A549 (cell line): ENCODE results near the gene TBX2. TPM values are rescaled to one million over a fixed set of nuclear protein-coding genes. Genes with fewer than 3 reads are reported as not detected.

ENCODE experiments used
- ATAC-seq, 2 experiments: fragments of 200-7000 bp in 1 of 2; fragments of >200 bp in 1 of 2; cut with Nextera tagmentation in 1 of 2; cut with Tn5 transposase in 1 of 2; 3 replicates each; pipeline versions ENCODE4 v1.8.0 to v1.9.1; 2018 to 2020; ENCODE audit warnings: mild to moderate bottlenecking in 1 of 2, moderate library complexity in 1 of 2
- CTCF ChIA-PET: fragments of 300-600 bp; sonication (Branson Sonifier 250); formaldehyde crosslinking; extraction: SDS; loops from one replicate; lab custom pipeline; 2021; ENCODE audit warnings: antibody characterized with exemption, inconsistent platforms; lab: Yijun Ruan, JAX
- POLR2A ChIA-PET: fragments of 350-600 bp; formaldehyde crosslinking; extraction: SDS; loops from one replicate; lab custom pipeline; 2021; ENCODE audit warnings: antibody characterized with exemption, inconsistent platforms; lab: Yijun Ruan, JAX
- DNase-seq, 2 experiments: peaks; one replicate each; pipeline versions ENCODE4 v3.0.0 to v3.0.0-alpha.2; 2011 to 2016; ENCODE audit warnings: low read depth in 1 of 2, low spot score in 1 of 2
- FAIRE-seq: peaks from 2 replicates; lab custom pipeline; 2011; peaks lifted over from hg19 to GRCh38; lab: Jason Lieb, UNC
- H3K27ac ChIP-seq, 2 experiments: fragments of >200 bp; sonication (Bioruptor Twin); formaldehyde crosslinking; 3 replicates each; pipeline ENCODE4 v1.5.1; 2016 to 2017
- H3K4me1 ChIP-seq: fragments of >200 bp; sonication (Bioruptor Twin); formaldehyde crosslinking; 3 replicates; pipeline ENCODE4 v1.6.1; 2016
- H3K4me2 ChIP-seq: fragments of >200 bp; sonication (Bioruptor Twin); formaldehyde crosslinking; 3 replicates; pipeline ENCODE4 v1.6.1; 2016
- H3K4me3 ChIP-seq: fragments of >200 bp; sonication (Bioruptor Twin); formaldehyde crosslinking; 3 replicates; pipeline ENCODE4 v1.5.1; 2016
- H3K9me3 ChIP-seq: fragments of >200 bp; sonication (Bioruptor Twin); formaldehyde crosslinking; 3 replicates; pipeline ENCODE4 v1.6.1; 2016
- BHLHE40 ChIP-seq: IDR thresholded peaks from 2 replicates; pipeline ENCODE4 v1.6.1; 2012; ENCODE audit warnings: low read depth, low read length, inconsistent platforms
- CEBPB ChIP-seq, 2 experiments: fragments of >200 bp in 1 of 2; sonication (Bioruptor Twin) in 1 of 2; formaldehyde crosslinking in 1 of 2; IDR thresholded peaks; 2 replicates each; pipeline ENCODE4 v1.6.1; 2012 to 2016
- CHD4 ChIP-seq: fragments of 200-600 bp; sonication (generic); IDR thresholded peaks from 2 replicates; pipeline ENCODE4 v1.6.1; 2016; ENCODE audit warnings: antibody characterized with exemption, mild to moderate bottlenecking, borderline replicate concordance
- EP300 ChIP-seq, 2 experiments: fragments of >200 bp; sonication (Bioruptor Twin); formaldehyde crosslinking; IDR thresholded peaks; 2 replicates in 1 of 2; 3 replicates in 1 of 2; pipeline ENCODE4 v1.6.1; 2016 to 2017
- ESRRA ChIP-seq: fragments of 150-350 bp; IDR thresholded peaks from 2 replicates; pipeline ENCODE4 v1.6.1; 2014; ENCODE audit warnings: mild to moderate bottlenecking, low read length, borderline replicate concordance
- FOXS1 ChIP-seq: fragments of 250-450 bp; sonication (Bioruptor Pico); IDR thresholded peaks from 2 replicates; pipeline ENCODE4 v1.5.0; 2020; ENCODE audit warnings: mild to moderate bottlenecking, moderate library complexity
- GATA3 ChIP-seq: IDR thresholded peaks from 2 replicates; pipeline ENCODE4 v1.6.1; 2012; ENCODE audit warnings: borderline replicate concordance
- HEYL ChIP-seq: fragments of 250-450 bp; sonication (Bioruptor Pico); IDR thresholded peaks from 2 replicates; pipeline ENCODE4 v1.8.0; 2021; ENCODE audit warnings: mild to moderate bottlenecking, moderate library complexity
- HOXB13 ChIP-seq: fragments of 250-450 bp; sonication (Bioruptor Pico); IDR thresholded peaks from 2 replicates; pipeline ENCODE4 v1.5.0; 2020; ENCODE audit warnings: low read depth, mild to moderate bottlenecking, moderate library complexity
- JUN ChIP-seq, 2 experiments: fragments of >200 bp; sonication (Bioruptor Twin); formaldehyde crosslinking; IDR thresholded peaks; 2 replicates in 1 of 2; 3 replicates in 1 of 2; pipeline ENCODE4 v1.6.1; 2016 to 2017
- JUNB ChIP-seq: fragments of >200 bp; sonication (Bioruptor Twin); formaldehyde crosslinking; IDR thresholded peaks from 2 replicates; pipeline ENCODE4 v1.6.1; 2016
- MAFK ChIP-seq: fragments of 450-650 bp; IDR thresholded peaks from 2 replicates; pipeline ENCODE4 v1.6.1; 2014; ENCODE audit not compliant: partially characterized antibody
- MAZ ChIP-seq: fragments of 150-350 bp; IDR thresholded peaks from 2 replicates; pipeline ENCODE4 v1.6.1; 2014; ENCODE audit warnings: antibody characterized with exemption, low read depth, low read length, borderline replicate concordance
- NPAS2 ChIP-seq: fragments of 250-450 bp; sonication (Bioruptor Pico); IDR thresholded peaks from 2 replicates; pipeline ENCODE4 v1.8.0; 2022; ENCODE audit warnings: mild to moderate bottlenecking, moderate library complexity, borderline replicate concordance
- POLR2A ChIP-seq: IDR thresholded peaks from 2 replicates; pipeline ENCODE4 v1.6.1; 2012; ENCODE audit warnings: mild to moderate bottlenecking, low read length
- POLR2AphosphoS2 ChIP-seq: conservative IDR thresholded peaks from 2 replicates; pipeline ENCODE4 v1.6.1; 2012; ENCODE audit warnings: low read length, improper control_type of control experiment, inconsistent platforms
- RAD21 ChIP-seq, 2 experiments: fragments of >200 bp in 1 of 2; sonication (Bioruptor Twin) in 1 of 2; formaldehyde crosslinking in 1 of 2; IDR thresholded peaks in 1 of 2; conservative IDR thresholded peaks in 1 of 2; 2 replicates in 1 of 2; 3 replicates in 1 of 2; pipeline ENCODE4 v1.6.1; 2012 to 2018; ENCODE audit warnings: inconsistent platforms in 1 of 2
- SREBF2 ChIP-seq: fragments of 450-650 bp; IDR thresholded peaks from 2 replicates; pipeline ENCODE4 v1.6.1; 2014; ENCODE audit warnings: mild to moderate bottlenecking, moderate library complexity
- ZFP36 ChIP-seq: fragments of 450-650 bp; IDR thresholded peaks from 2 replicates; pipeline ENCODE4 v1.6.1; 2014; ENCODE audit warnings: borderline replicate concordance; ENCODE audit not compliant: partially characterized antibody
- ZNF302 ChIP-seq: fragments of 250-450 bp; sonication (Bioruptor Pico); IDR thresholded peaks from 2 replicates; pipeline ENCODE4 v1.9.0; 2021; ENCODE audit warnings: inconsistent platforms, mild to moderate bottlenecking, moderate library complexity
- WGBS: methylation state at CpG from one replicate; pipeline ENCODE4 v1.1.6; 2017; ENCODE audit errors: missing lambda C conversion rate; 5-methylcytosine and 5-hydroxymethylcytosine counted together
- polyA plus RNA-seq, 4 experiments: library from polyadenylated mRNA; depleted of rRNA in 3 of 4; stranded (reverse); fragments of >200 nt; fragmentation: RNase III in 1 of 4; extraction: RNeasy Plus Mini Kit Qiagen cat#74134 plus additional on column Dnase treatment in 1 of 4; gene quantifications; 2 replicates in 3 of 4; 3 replicates in 1 of 4; pipeline ENCODE4 v1.2.3, GENCODE V29; 2011 to 2017
- TF ChIP-seq, protein P1 (sequence below): fragments of 450-650 bp; IDR thresholded peaks from 2 replicates; pipeline ENCODE4 v1.6.1; 2014; ENCODE audit warnings: antibody characterized with exemption
- TF ChIP-seq, protein P2 (sequence below): fragments of >200 bp; sonication (Bioruptor Twin); formaldehyde crosslinking; IDR thresholded peaks from 3 replicates; pipeline ENCODE4 v1.6.1; 2016
- TF ChIP-seq, protein P3 (sequence below): fragments of 150-350 bp; IDR thresholded peaks from 2 replicates; pipeline ENCODE4 v1.6.1; 2014; ENCODE audit warnings: low read depth, mild to moderate bottlenecking, low read length
- TF ChIP-seq, protein P4 (sequence below): fragments of >200 bp; sonication (Bioruptor Twin); formaldehyde crosslinking; IDR thresholded peaks from 3 replicates; pipeline ENCODE4 v1.5.1; 2016
- TF ChIP-seq, protein P5 (sequence below): IDR thresholded peaks from 2 replicates; pipeline ENCODE4 v1.6.1; 2012; ENCODE audit warnings: low read depth, borderline replicate concordance

TBX2 gene
- polyA plus RNA-seq, 2 of the 4 experiments (the other 2 are of a cell fraction) = 0.71 to 2.3 TPM

DNA sequence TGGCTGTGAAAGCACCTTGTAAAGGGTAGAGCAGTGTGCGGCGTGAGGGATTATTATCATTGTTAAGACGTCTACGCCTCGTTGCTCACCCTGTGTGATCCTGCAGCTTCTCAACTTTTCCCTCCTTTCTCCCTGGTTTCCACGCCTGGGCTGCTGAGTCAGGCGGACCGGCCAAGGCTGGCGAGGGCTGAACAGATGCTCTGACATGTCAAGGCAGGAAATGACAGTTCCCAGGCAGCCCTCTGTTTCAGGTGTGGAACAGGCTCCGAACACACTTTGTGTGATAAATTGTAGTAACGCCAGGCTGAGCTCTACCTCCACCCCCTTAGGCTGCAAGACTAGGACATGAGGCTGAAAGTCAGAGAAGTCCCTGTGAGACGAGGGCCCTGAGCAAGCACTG lies 46.0 kb upstream of the TBX2 start:
- no peak overlapping the region for H3K4me2 ChIP-seq
- no peak for TF ChIP-seq POLR2A
- no peak for TF ChIP-seq CEBPB (IDR thresholded peaks at IDR 0.05)
- no peak for TF ChIP-seq BHLHE40
- TF ChIP-seq HOXB13 (CRISPR knock-in tag) = no peak
- no peak for TF ChIP-seq GATA3
- no peak for TF ChIP-seq ZNF302 (CRISPR knock-in tag)
- TF ChIP-seq FOXS1 = no peak
- no peak for TF ChIP-seq POLR2AphosphoS2
- TF ChIP-seq, all 56 proteins: peak for 0
- no peak overlapping the region for H3K27ac ChIP-seq
- ATAC-seq (no peak), FAIRE-seq (no peak), DNase-seq (no peak)
- POLR2A ChIA-PET = no interaction called here
- peaks cover 26% of the 10 kb centered on the region for H3K4me1 ChIP-seq
- H3K9me3 ChIP-seq = no peaks in the 10 kb centered on the region
- CTCF ChIA-PET = interaction anchor here (1.1 kb wide), 1 partner anchor 58 kb away, joined by 4 read pairs; no protein-coding TSS in a partner anchor
- WGBS = 95% methylated on average over 12 of the region's 12 CpGs
- no peak overlapping the region for H3K4me3 ChIP-seq

DNA sequence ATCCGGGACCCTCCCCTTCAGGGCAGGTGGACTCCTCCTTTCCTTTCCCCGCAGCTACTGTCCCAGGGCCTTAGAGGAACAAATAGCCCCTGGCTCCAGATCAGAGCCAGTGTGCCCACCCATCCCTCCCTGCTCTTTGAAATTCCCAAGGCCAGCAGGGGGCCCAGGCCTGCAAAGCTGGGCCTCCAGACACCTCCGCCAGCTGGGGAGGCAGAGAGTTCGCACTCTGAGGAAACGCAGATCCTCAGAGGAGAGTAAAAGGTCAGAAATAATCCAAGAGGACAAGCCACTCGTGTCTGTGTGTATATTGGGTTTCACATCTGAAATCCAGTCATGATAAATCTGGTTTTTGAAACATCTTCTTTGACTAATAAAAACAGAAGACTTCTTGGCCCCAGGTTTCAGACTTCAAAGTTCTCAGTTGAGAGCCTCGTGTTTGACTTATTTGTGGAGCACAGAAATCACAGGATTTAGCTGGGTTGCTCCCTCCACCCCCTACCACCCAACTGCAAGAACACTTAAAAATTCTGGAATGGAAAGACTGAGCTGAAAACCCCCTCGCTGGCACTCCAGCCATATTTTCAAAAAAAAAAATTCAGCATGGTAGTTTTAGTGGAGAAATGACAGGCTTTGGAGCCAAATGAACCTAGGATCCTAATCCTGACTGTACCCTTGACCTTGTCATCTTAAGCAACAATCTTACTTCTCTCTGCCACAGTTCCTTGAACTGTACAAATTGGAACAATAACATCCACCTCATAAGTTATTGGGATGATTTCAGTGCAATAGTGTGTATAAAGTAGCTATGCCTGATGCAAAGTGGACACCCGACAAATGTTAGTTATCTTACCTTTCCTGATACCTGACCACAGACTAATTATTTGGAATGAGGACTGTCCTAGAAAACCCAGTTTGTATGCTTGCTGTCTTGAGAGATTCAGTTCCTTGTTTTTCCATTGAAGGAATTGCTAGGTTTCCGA lies 44.5 kb upstream of the TBX2 start:
- no peak for FAIRE-seq
- ChIA-PET POLR2A (no interaction called here), CTCF (interaction anchor here (0.7 to 2.7 kb wide), 9 partner anchors 12 to 384 kb away, joined by 3 to 7 read pairs (median 4); no protein-coding TSS in a partner anchor)
- DNase-seq = no peak
- peak overlapping the region; percentile 70 to 86 for H3K27ac ChIP-seq
- peaks cover 28% of the 10 kb centered on the region for H3K4me1 ChIP-seq
- TF ChIP-seq JUNB (no peak), POLR2AphosphoS2 (no peak), RAD21 (conservative IDR thresholded peaks at IDR 0.05 in 1 of 2, IDR thresholded peaks at IDR 0.05 in 1 of 2) (no peak), SREBF2 (no peak), MAZ (no peak), POLR2A (no peak), ZFP36 (no peak), MAFK (no peak), CHD4 (no peak), JUN (IDR thresholded peaks at IDR 0.05) (no peak), HEYL (no peak), ESRRA (no peak), NPAS2 (CRISPR knock-in tag) (no peak), EP300 (IDR thresholded peaks at IDR 0.05) (no peak), FOXS1 (no peak)
- TF ChIP-seq, protein P1, sequence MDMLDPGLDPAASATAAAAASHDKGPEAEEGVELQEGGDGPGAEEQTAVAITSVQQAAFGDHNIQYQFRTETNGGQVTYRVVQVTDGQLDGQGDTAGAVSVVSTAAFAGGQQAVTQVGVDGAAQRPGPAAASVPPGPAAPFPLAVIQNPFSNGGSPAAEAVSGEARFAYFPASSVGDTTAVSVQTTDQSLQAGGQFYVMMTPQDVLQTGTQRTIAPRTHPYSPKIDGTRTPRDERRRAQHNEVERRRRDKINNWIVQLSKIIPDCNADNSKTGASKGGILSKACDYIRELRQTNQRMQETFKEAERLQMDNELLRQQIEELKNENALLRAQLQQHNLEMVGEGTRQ = no peak
- TF ChIP-seq, protein P2, sequence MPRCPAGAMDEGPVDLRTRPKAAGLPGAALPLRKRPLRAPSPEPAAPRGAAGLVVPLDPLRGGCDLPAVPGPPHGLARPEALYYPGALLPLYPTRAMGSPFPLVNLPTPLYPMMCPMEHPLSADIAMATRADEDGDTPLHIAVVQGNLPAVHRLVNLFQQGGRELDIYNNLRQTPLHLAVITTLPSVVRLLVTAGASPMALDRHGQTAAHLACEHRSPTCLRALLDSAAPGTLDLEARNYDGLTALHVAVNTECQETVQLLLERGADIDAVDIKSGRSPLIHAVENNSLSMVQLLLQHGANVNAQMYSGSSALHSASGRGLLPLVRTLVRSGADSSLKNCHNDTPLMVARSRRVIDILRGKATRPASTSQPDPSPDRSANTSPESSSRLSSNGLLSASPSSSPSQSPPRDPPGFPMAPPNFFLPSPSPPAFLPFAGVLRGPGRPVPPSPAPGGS = no peak
- TF ChIP-seq, protein P3, sequence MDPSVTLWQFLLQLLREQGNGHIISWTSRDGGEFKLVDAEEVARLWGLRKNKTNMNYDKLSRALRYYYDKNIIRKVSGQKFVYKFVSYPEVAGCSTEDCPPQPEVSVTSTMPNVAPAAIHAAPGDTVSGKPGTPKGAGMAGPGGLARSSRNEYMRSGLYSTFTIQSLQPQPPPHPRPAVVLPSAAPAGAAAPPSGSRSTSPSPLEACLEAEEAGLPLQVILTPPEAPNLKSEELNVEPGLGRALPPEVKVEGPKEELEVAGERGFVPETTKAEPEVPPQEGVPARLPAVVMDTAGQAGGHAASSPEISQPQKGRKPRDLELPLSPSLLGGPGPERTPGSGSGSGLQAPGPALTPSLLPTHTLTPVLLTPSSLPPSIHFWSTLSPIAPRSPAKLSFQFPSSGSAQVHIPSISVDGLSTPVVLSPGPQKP = no peak
- TF ChIP-seq, protein P4, sequence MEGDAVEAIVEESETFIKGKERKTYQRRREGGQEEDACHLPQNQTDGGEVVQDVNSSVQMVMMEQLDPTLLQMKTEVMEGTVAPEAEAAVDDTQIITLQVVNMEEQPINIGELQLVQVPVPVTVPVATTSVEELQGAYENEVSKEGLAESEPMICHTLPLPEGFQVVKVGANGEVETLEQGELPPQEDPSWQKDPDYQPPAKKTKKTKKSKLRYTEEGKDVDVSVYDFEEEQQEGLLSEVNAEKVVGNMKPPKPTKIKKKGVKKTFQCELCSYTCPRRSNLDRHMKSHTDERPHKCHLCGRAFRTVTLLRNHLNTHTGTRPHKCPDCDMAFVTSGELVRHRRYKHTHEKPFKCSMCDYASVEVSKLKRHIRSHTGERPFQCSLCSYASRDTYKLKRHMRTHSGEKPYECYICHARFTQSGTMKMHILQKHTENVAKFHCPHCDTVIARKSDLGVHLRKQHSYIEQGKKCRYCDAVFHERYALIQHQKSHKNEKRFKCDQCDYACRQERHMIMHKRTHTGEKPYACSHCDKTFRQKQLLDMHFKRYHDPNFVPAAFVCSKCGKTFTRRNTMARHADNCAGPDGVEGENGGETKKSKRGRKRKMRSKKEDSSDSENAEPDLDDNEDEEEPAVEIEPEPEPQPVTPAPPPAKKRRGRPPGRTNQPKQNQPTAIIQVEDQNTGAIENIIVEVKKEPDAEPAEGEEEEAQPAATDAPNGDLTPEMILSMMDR = no peak; the same call in 2 of the 3 replicates
- TF ChIP-seq, protein P5, sequence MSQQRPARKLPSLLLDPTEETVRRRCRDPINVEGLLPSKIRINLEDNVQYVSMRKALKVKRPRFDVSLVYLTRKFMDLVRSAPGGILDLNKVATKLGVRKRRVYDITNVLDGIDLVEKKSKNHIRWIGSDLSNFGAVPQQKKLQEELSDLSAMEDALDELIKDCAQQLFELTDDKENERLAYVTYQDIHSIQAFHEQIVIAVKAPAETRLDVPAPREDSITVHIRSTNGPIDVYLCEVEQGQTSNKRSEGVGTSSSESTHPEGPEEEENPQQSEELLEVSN = no peak
- WGBS = 92% methylated on average over 10 of the region's 10 CpGs
- no peak overlapping the region for H3K4me2 ChIP-seq
- no peak overlapping the region for H3K4me3 ChIP-seq
- no peak for ATAC-seq
- H3K9me3 ChIP-seq = no peaks in the 10 kb centered on the region
